Uterus (tissue), 2 donors: ENCODE results near the gene CXorf65.

Experiments
- CTCF ChIP-seq, 4 experiments: fragments of 200-600 bp in 2 of 4; fragments of 450-650 bp in 2 of 4; sonication (generic) in 2 of 4; IDR thresholded peaks; one replicate each; pipeline ENCODE4 v1.5.1; 2016 to 2019; ENCODE audit warnings: antibody characterized with exemption in 4 of 4, mild to moderate bottlenecking in 2 of 4, moderate library complexity in 1 of 4
- POLR2A ChIP-seq, 2 donors: fragments of 450-650 bp; IDR thresholded peaks; one replicate each; pipeline ENCODE4 v1.6.1; 2016; ENCODE audit warnings: antibody characterized with exemption in 2 of 2, mild to moderate bottlenecking in 1 of 2, moderate library complexity in 1 of 2

GRCh38 chrX:71111141-71111843, 4.8 kb upstream of the CXorf65 start, which contains the start of gene IL2RG:
- no peak for TF ChIP-seq POLR2A (IDR thresholded peaks at IDR 0.05)
- no peak for TF ChIP-seq CTCF (IDR thresholded peaks at IDR 0.05)
